NCI-H1694 treated with DMSO at 0.1 percent for 48 hours (cell line): Measurements from ENCODE around the gene CNKSR1.

Source experiments
- DNase-seq: peaks from one replicate; lab custom pipeline; 2025; lab: John Stamatoyannopoulos, UW

CNKSR1 gene

DNA sequence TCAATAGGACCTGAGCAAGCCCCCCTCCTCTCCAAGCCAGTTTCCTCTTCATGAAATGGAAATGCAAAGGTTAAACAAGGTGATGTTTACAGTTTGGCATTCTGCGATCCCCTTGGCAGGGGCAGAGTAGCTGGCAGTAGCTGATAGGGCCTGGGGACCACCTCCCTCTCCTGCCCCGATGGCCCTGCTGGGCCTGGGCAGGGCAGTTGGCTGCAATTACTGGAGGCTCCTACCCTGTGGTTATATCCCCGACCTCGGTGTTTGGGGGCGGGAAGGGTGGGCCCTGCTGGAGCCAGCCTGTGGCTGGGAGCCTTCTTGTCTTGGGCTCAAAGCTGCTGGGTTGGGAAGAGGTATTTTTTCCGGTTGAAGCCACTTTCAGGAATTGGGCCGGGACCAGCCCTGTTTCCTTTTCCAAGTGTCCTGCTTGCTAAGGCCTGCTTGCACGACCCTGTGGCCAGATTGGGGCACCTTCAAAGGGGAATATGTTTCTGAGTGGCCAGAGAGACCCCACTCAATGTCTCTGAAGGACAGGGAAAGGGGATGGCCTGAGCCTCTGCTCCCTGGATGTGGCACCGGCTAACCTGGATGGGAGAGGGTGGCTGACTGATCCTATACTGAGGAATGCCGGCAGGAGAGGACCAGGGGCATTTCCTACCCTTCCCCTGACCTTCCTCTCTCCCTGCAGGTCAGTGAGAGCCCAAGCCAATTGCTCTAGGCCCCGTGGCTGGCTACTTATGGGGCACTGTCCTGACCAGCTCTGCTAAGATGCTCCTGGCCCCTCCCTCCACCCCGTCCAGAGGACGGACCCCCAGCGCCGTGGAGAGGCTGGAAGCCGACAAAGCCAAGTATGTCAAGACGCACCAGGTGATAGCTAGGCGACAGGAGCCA lies 16.5 kb upstream of the CNKSR1 start:
- DNase-seq, result no peak

DNA sequence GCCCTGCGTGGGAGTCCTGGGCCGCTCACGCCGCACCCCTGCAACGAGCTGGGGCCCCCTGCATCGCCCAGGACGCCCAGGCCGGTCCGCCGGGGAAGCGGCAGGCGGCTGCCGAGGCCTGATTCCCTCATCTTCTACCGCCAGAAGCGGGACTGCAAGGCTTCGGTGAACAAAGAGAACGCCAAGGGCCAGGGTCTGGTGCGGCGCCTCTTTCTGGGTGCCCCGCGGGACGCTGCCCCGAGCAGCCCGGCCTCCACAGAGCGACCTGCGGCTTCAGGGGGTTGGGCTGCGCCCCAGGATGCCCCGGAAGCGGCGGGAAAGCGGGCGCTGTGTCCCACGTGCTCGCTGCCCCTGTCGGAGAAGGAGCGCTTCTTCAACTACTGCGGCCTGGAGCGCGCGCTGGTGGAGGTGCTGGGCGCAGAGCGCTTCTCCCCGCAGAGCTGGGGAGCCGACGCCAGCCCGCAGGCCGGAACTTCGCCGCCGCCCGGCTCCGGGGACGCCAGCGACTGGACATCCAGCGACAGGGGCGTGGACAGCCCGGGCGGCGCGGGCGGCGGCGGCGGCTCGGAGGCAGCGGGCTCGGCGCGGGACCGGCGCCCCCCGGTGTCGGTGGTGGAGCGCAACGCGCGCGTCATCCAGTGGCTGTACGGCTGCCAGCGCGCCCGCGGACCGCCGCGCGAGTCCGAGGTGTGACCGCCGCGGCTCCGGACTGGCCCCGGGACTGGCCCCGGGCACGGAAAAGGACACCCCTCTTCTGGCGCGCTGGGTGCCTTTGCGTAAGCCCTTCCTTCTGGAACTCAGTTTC lies 15.7 kb upstream of the CNKSR1 start:
- DNase-seq, result no peak

DNA sequence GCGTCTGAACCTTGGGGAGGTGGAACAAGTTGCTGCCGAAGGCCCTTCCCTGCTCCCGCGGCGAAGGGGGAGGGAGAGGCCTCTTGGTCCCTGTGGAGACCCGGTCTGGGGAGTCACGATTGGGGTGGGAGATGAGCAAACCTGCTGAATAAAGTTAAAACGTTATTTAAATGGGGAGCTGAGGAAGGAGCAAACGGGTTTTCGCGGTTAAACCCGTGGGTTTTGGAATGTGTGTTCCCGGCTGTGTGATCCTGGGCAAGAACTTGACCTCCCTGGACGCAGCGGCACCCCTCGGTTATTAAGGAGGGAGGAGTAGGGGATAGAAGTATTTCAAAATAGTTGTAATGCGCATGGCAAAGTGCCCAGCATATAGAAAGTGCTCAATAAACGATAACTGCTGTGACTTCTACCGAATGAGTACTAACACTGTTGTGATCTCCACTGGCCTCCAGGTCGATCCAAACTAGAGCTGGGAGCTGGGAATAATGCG lies 15.0 kb upstream of the CNKSR1 start:
- DNase-seq, result no peak

DNA sequence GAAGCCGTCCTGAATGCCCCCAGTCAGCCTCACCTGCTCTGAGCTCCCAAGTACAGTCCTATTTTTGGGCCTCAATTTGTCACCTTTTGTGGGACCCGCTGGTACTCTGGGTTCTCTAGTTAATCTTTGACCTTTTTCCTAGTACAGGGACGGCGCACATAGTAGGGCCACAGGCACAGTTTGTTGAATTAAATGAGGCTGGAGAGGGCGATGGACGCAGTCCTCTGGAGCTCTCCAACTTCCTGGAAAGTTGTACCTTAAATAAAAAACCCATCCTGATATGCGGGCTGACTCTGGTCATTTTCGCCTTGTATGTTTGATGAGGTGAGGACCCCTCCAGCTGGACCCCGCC lies 13.6 kb upstream of the CNKSR1 start:
- DNase-seq, result no peak

- no peak for DNase-seq
Observed at GRCh38 chr1:26164036-26164860, 13.0 kb upstream of the CNKSR1 start.

- DNase-seq, result no peak
Observed at GRCh38 chr1:26164861-26165842, 12.1 kb upstream of the CNKSR1 start.

GRCh38 chr1:26166719-26167281 lies 10.5 kb upstream of the CNKSR1 start:
- DNase-seq, result no peak

DNA sequence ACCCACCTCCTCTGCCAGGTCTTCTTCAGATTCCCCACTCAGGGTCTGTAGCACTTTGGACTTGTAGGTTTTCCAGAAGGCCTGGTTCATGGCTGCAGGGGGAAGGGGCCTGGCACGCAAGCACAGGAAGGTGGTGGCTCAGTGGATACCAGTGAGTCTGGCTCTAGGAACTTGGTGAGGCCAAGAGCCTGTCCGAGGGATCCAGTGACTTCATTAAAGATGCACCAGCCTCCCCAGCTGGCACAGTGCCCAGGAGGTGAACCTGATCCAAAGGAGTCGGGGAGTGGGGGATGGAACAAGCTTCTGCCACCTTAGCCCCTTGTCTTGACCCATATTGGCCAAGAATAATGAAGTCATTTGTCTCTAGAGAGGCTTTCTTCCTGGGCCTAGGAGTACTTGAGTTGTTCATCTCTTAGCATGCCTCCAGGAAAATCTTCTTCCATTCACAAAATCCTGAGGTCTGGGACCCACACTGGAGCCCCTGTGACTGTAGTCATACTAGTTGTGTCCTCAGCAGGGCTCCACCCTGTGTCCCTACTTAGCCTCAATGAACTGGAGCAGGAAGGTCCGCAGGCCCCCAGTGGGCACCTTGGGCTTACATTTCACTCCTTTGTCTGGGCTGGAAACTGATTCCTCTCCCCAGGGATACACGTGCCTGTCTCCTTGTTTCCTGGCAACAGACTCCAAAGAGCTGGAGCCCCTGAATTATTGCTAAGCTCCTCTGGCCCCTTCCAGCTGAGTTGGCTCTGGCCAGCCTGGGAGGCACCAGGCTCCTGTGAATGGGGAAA lies 8.7 kb upstream of the CNKSR1 start, which contains the start of gene C1orf232:
Gene C1orf232 (minus strand): TSS at position 554 of the 788 bp plus-strand sequence. CDS start 464 bp downstream, at position 90.
- DNase-seq, result no peak

DNA sequence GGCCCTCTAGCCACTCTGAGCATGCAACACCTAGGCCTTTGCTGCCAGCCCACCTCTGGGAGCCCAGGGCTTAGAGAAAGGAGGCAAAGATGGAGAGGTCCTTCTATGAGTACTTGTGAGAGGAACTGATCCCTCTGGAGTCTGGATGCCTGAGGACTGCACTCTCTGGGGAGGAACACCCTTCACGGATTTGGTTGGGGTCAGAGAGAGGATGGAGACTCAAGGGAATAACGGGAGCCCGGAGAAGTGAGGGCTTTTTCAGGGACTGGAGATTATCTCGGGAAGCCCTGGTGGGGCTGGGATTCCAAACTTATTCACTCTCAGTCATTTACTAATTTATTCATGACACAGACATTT lies 8.1 kb upstream of the CNKSR1 start:
- no peak for DNase-seq

DNA sequence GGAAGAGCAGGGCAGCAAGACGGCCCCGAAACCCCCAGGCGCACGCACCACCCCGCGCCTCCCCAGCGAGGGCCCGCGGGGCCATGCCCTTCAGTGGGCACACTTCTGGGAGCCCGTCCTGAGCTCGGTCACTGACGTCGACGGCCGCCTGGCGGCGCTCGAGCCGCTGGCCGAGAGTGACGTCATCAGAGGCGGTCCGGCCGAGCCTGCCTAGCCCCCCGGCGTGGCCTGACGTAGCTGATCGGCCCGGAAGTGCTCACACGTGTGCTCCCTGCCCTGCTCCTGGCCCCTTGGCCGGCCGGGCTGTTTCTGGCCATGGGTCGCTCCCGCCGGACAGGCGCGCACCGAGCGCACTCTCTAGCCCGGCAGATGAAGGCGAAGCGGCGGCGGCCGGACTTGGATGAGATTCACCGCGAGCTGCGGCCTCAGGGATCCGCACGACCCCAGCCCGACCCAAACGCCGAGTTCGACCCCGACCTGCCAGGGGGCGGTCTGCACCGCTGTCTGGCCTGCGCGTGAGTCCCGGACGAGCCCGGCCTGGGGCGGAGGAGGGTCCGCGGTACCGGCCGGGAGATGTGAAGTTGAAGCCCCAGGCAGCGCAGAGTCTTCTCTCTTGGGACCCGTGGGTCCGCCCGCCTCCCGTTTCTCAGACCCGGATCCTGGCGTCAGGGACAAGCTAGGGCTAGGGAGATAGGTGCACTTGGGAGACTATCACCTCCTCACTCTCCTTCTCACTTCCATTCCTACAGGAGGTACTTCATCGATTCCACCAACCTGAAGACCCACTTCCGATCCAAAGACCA lies 7.4 kb upstream of the CNKSR1 start, which contains the start of gene ZNF593:
Gene ZNF593 (plus strand): TSS at position 240 of the 803 bp plus-strand sequence. CDS start 76 bp downstream, at position 316.
- peak; percentile 57 for DNase-seq

- DNase-seq, result no peak
Observed at GRCh38 chr1:26170472-26170821, 6.8 kb upstream of the CNKSR1 start.

DNA sequence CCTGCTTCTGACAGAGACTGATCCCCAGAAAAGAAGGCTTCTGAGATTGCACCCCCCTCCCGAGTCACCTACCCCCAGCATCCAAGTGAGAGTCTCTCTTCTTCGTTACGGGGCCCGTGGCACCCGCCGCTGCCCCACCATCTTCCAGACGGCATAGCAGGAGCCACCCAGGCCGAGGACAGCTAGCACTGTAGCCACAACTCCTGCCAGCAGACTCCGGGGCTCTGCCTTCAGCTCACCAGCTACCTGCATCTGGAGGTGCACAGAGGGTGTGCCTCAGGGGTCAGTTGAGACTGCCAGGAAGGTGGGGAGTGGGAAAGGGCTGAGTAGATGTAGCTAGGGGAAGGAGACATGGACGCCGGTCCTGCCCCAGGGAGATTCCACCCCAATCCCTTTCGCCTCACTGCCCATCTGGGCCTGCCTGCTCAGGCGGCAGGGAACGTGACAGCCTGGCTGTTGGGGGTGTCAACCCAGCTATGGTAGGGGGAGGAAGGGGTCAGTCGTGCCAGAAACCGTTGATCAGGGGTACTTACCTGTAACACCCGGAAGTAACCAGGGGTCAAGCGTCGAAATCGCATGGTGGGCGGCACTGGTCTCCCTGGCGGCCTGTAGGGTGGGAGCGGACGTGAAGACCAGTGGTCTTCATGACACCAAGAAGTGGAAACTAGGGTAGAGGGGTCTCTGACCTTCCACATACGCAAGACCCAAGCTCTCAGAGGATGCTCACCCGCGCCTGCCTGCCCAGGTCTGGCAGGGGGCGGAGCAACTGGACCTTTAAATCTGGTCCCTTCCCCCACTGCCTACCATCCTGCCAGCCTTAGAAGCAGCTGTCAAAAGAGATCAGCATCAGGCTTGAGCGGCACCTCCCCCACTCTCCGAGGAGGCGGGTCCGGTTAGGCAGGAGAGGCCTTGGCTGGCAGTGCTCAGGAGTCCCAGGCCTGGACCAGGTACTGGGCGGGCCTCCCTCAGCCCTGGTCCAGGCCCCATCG lies 5.9 kb upstream of the CNKSR1 start, which contains the start of gene ZNF593OS:
Gene ZNF593OS (minus strand): TSS at position 749 of the 989 bp plus-strand sequence. CDS start 171 bp downstream, at position 578.
- no peak for DNase-seq

GRCh38 chr1:26175346-26175745 lies 1.9 kb upstream of the CNKSR1 start:
- DNase-seq, result no peak

DNA sequence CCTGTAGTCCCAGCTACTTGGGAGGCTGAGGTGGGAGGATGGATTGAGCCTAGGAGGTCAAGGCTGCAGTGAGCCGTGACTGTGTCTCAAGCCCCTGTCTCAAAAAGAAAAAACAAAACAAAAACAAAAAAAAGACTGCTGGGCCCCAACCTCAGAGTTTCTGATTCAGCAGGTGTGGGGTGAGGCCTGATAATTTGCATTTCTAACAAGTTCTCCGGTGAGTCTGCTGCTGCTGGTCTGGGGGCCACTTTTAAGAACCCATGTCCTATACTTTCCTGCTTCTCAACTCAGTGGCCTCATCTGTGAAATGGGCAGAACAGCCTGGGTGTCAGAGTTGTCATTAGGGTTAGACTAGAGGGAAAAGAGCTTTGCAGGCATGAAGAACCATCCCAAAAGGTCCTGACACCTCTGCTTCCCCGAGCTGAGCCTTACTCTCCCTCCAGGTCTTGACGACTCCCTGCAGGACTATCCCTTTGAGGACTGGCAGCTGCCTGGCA lies 2.8 kb downstream of the CNKSR1 start:
- DNase-seq, result no peak

DNA sequence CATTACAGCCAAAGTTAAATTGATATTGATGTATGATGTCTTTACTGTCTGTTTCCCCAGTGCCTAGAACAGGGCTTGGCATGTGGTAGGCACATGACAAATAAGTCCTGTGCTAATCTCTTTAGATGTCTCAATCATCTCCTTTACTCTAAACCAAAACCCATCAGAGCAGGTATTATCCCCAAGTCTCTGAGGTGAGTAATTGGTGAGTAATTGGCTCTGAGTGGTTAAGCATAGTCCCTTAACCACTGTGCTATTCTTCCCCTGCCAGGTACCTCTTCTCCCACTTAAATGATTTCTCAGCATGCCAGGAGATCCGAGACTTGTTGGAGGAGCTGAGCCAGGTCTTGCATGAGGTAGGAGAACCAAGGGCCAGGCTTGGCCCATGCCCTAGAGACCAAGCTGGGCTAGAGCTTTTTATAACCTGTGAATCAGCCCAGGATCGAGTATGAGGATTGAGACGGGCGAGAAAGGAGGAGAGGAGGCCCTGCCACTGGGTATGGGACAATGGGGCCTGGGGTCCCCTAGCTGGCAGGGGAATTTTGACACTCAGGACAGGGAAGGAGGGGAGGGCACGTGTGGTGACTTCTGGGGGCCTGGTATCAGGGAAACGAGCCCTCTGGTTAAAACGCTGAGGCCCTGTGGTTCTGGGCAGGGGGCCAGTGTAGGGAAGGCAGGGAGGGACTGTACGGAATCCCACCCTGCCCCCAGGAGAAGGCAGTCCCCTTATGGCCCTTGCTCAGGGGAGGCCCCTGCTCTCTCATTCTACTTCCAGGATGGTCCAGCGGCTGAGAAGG lies 4.5 kb downstream of the CNKSR1 start:
- DNase-seq, result no peak

DNA sequence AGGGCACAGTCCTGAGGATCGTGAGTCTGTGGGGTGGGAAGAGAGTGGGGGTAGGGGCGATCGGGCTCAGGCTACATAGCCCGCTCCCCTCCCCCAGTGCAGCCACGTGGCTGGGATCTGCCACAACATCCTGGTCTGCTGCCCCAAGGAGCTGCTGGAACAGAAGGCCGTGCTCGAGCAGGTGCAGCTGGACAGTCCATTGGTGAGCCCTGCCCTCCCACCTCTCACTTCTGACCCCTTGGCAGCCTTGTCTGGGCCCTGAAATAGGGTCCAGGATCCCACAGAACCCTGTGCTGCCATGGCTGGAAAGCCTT lies 5.0 kb downstream of the CNKSR1 start:
- DNase-seq, result no peak

- DNase-seq, result no peak
Observed at GRCh38 chr1:26184086-26184485, 6.8 kb downstream of the CNKSR1 start.
